Fibroblast of lung (primary cell): ENCODE results near the gene SLC33A1. TPM values are rescaled to one million over a fixed set of nuclear protein-coding genes. Genes with fewer than 3 reads are reported as not detected.

Experiments
- DNase-seq, 2 donors: peaks; one replicate each; pipeline versions ENCODE4 v3.0.0 to v3.0.0-alpha.2; 2010; ENCODE audit warnings: low read depth in 2 of 2
- H2AFZ ChIP-seq: 2 replicates; pipeline ENCODE4 v1.5.1; 2012; ENCODE audit warnings: low read length, control low read depth, inconsistent platforms
- H3K27ac ChIP-seq: 2 replicates; pipeline ENCODE4 v1.5.1; 2011; ENCODE audit warnings: low read length, control low read depth; ENCODE audit not compliant: insufficient read depth
- H3K27me3 ChIP-seq: 2 replicates; pipeline ENCODE4 v1.5.1; 2011; ENCODE audit warnings: mild to moderate bottlenecking, low read length; ENCODE audit not compliant: control insufficient read depth, insufficient read depth
- H3K36me3 ChIP-seq: 2 replicates; pipeline ENCODE4 v1.5.1; 2011; ENCODE audit warnings: low read length; ENCODE audit not compliant: control insufficient read depth, insufficient read depth
- H3K4me1 ChIP-seq: 2 replicates; pipeline ENCODE4 v1.5.1; 2011; ENCODE audit warnings: low read length; ENCODE audit not compliant: control insufficient read depth, insufficient read depth; ENCODE audit errors: extremely low read depth
- H3K4me2 ChIP-seq: 2 replicates; pipeline ENCODE4 v1.5.1; 2011; ENCODE audit warnings: low read length, control low read depth; ENCODE audit not compliant: insufficient read depth; ENCODE audit errors: extremely low read depth
- H3K4me3 ChIP-seq, 4 experiments: fragments of 200-600 bp in 1 of 4; sonication (generic) in 1 of 4; replicated peaks in 1 of 4; 2 replicates each; pipeline ENCODE4 v1.5.1; 2011 to 2016; ENCODE audit warnings: low read length in 4 of 4, low read depth in 3 of 4, mild to moderate bottlenecking in 3 of 4, control low read depth in 2 of 4, inconsistent platforms in 1 of 4, mixed read lengths in 1 of 4; ENCODE audit not compliant: insufficient read depth in 1 of 4; ENCODE audit errors: control extremely low read depth in 1 of 4
- H3K79me2 ChIP-seq: 2 replicates; pipeline ENCODE4 v1.5.1; 2012; ENCODE audit warnings: mild to moderate bottlenecking, low read length, inconsistent platforms; ENCODE audit not compliant: control insufficient read depth, insufficient read depth
- H3K9ac ChIP-seq: 2 replicates; pipeline ENCODE4 v1.5.1; 2011; ENCODE audit warnings: mild to moderate bottlenecking, low read length, control low read depth; ENCODE audit not compliant: insufficient read depth
- H3K9me3 ChIP-seq: 2 replicates; pipeline ENCODE4 v1.5.1; 2012; ENCODE audit warnings: low read depth, low read length; ENCODE audit not compliant: control insufficient read depth, insufficient read depth
- H4K20me1 ChIP-seq: 2 replicates; pipeline ENCODE4 v1.5.1; 2011; ENCODE audit warnings: low read length; ENCODE audit not compliant: control insufficient read depth, insufficient read depth; ENCODE audit errors: extremely low read depth
- EZH2 ChIP-seq: IDR thresholded peaks from 2 replicates; pipeline ENCODE4 v1.5.1; 2012; ENCODE audit warnings: low read length, control low read depth, mild to moderate bottlenecking; ENCODE audit errors: missing control alignments
- polyA plus RNA-seq, 2 donors: library from polyadenylated mRNA; depleted of rRNA in 1 of 2; stranded (reverse) in 1 of 2; unstranded in 1 of 2; fragments of >200 nt; gene quantifications; 2 replicates each; pipeline ENCODE4 v1.2.1, GENCODE V29; 2011 to 2012; ENCODE audit warnings: missing spikeins in 1 of 2
- total RNA-seq: library from RNA; depleted of rRNA; stranded (reverse); fragments of >200 nt; gene quantifications from 2 replicates; pipeline ENCODE4 v1.2.1, GENCODE V29; 2014
- TF ChIP-seq, protein P1 (sequence below), 2 donors: IDR thresholded peaks in 1 of 2; conservative IDR thresholded peaks in 1 of 2; 1 replicate in 1 of 2; 2 replicates in 1 of 2; pipeline ENCODE4 v1.5.1; 2011 to 2012; ENCODE audit warnings: low read length in 2 of 2, control low read depth in 1 of 2, inconsistent platforms in 1 of 2, low read depth in 1 of 2, mild to moderate bottlenecking in 1 of 2

Gene SLC33A1
- total and polyA plus RNA-seq, 2 donors (not counting 1 experiment from before 2014, with no cell fraction given), result 21.5 to 22.7 TPM

DNA sequence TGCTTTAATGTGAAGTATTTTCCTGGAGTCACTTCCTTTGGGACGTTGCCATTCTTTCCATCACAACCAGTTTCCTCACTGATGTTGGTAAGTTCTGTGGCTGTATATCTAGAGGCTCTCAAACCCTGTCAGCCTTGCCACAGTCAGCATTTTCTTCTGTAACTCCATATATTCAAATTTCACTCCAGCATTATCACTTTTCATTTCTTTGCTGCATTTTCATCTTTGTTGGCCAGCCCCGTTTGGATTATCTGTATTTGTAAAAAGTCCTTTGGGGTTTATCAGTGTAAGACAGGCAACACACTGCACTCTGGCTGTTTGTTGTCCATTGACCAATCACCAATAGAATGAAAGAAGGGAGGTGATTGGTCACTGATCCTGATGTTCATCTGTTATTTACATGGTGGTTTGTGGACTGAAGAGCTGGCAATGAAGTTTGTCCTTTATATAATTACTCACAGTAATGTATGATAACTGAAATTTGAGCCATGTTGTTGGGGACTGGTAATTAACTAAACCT, 36.5 kb upstream of the SLC33A1 start:
- DNase-seq, result peak; percentile 38 to 61
- no peak overlapping the region for H3K4me3 ChIP-seq
- TF ChIP-seq, protein P1, sequence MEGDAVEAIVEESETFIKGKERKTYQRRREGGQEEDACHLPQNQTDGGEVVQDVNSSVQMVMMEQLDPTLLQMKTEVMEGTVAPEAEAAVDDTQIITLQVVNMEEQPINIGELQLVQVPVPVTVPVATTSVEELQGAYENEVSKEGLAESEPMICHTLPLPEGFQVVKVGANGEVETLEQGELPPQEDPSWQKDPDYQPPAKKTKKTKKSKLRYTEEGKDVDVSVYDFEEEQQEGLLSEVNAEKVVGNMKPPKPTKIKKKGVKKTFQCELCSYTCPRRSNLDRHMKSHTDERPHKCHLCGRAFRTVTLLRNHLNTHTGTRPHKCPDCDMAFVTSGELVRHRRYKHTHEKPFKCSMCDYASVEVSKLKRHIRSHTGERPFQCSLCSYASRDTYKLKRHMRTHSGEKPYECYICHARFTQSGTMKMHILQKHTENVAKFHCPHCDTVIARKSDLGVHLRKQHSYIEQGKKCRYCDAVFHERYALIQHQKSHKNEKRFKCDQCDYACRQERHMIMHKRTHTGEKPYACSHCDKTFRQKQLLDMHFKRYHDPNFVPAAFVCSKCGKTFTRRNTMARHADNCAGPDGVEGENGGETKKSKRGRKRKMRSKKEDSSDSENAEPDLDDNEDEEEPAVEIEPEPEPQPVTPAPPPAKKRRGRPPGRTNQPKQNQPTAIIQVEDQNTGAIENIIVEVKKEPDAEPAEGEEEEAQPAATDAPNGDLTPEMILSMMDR (conservative IDR thresholded peaks at IDR 0.05 in 1 of 2, IDR thresholded peaks at IDR 0.05 in 1 of 2; ENCODE audit: low read depth in 1 of 2, low read length in 2 of 2), result no peak
- no peak for TF ChIP-seq EZH2

DNA sequence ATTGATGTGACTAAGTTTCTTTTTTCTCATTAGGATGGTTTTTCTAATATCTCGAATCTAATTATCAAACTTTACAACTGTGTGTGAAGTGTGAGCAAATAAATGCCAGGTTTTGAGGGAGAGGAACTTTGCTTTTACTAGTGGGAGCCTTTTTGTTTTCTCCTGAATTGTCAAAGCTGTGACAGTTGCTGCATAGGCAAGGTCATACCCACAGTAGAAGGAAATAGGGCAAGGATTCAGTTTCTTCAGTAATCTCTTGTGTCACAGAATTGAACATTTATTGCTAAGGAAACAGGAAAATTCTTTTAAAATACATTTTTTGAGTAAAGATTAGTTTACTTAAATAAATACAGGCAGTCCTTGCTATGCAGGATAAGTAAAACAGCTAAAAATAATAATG, 35.7 kb upstream of the SLC33A1 start:
- no peaks in the 10 kb centered on the region for H4K20me1 ChIP-seq
- H3K4me1 ChIP-seq, result peaks cover 2% of the 10 kb centered on the region
- H2AFZ ChIP-seq, result no peak overlapping the region
- peaks cover 1% of the 10 kb centered on the region for H3K36me3 ChIP-seq
- H3K4me3 ChIP-seq, result no peak overlapping the region
- peak overlapping the region; percentile 8 for H3K27ac ChIP-seq
- H3K4me2 ChIP-seq, result no peak overlapping the region
- H3K9ac ChIP-seq, result no peak overlapping the region
- DNase-seq, result no peak
- peaks cover 67% of the 10 kb centered on the region for H3K79me2 ChIP-seq
- H3K9me3 ChIP-seq, result no peaks in the 10 kb centered on the region
- no peaks in the 10 kb centered on the region for H3K27me3 ChIP-seq
- no peak for TF ChIP-seq EZH2
- TF ChIP-seq, protein P1 (conservative IDR thresholded peaks at IDR 0.05 in 1 of 2, IDR thresholded peaks at IDR 0.05 in 1 of 2; ENCODE audit: low read depth in 1 of 2, low read length in 2 of 2), result no peak

More for the DNA sequence above, 36.5 kb upstream of the SLC33A1 start:
- H3K27me3 ChIP-seq, result no peaks in the 10 kb centered on the region
- no peak overlapping the region for H2AFZ ChIP-seq
- peaks cover 59% of the 10 kb centered on the region for H3K79me2 ChIP-seq
- H3K4me2 ChIP-seq, result peak overlapping the region; percentile 7
- no peak overlapping the region for H3K27ac ChIP-seq
- no peak overlapping the region for H3K9ac ChIP-seq
- H3K4me1 ChIP-seq, result peaks cover 2% of the 10 kb centered on the region
- peaks cover 2% of the 10 kb centered on the region for H3K36me3 ChIP-seq
- no peaks in the 10 kb centered on the region for H3K9me3 ChIP-seq
- no peaks in the 10 kb centered on the region for H4K20me1 ChIP-seq

DNA sequence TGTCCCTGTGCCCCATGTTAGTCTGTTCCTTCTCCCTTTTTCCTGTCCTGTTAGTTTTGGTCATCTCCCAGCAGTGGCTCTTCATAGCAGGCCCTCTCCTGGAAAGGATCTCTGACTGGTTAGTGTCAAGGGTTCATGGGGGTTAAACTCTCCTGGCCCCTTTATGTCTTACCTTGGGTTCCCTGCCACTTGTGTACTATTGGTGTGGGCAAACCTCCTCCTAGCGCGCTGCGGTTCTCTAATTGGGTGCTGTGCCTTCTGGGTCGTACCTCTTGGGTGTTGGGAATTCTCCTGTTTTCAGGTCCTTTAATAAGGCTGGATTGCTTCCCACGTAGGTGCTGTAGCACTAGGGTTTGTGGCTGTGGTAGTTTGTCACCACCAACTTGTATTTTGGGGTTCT, 35.0 kb upstream of the SLC33A1 start:
- H2AFZ ChIP-seq, result no peak overlapping the region
- H4K20me1 ChIP-seq, result no peaks in the 10 kb centered on the region
- H3K79me2 ChIP-seq, result peaks cover 74% of the 10 kb centered on the region
- no peak overlapping the region for H3K9ac ChIP-seq
- no peak for DNase-seq
- TF ChIP-seq EZH2, result no peak
- TF ChIP-seq, protein P1 (conservative IDR thresholded peaks at IDR 0.05 in 1 of 2, IDR thresholded peaks at IDR 0.05 in 1 of 2; ENCODE audit: low read depth in 1 of 2, low read length in 2 of 2), result no peak
- H3K27me3 ChIP-seq, result no peaks in the 10 kb centered on the region
- no peak overlapping the region for H3K4me2 ChIP-seq
- no peaks in the 10 kb centered on the region for H3K9me3 ChIP-seq
- peak overlapping the region; percentile 10 for H3K27ac ChIP-seq
- H3K4me1 ChIP-seq, result peaks cover 2% of the 10 kb centered on the region
- no peaks in the 10 kb centered on the region for H3K36me3 ChIP-seq
- H3K4me3 ChIP-seq, result no peak overlapping the region
